IPS-18a (cell line): ENCODE results near the gene P2RY8.
"Not testable (repeated sequence)": the region's sequence is repeated elsewhere in the genome, so short reads cannot be mapped to it uniquely, and the experiment has no call there.

Experiments used
- H3K27ac ChIP-seq: one replicate; pipeline ENCODE4 v1.5.1; 2013; ENCODE audit warnings: low read length
- H3K27me3 ChIP-seq: one replicate; pipeline ENCODE4 v1.6.1; 2013; ENCODE audit warnings: mild to moderate bottlenecking, low read length; ENCODE audit not compliant: control insufficient read depth, insufficient read depth
- H3K36me3 ChIP-seq: one replicate; pipeline ENCODE4 v1.6.1; 2013; ENCODE audit warnings: low read depth, low read length; ENCODE audit not compliant: control insufficient read depth
- H3K4me1 ChIP-seq: one replicate; pipeline ENCODE4 v1.6.1; 2013; ENCODE audit warnings: low read depth, low read length; ENCODE audit not compliant: control insufficient read depth
- H3K4me3 ChIP-seq: one replicate; pipeline ENCODE4 v1.5.1; 2013; ENCODE audit warnings: low read length
- H3K9ac ChIP-seq: one replicate; pipeline ENCODE4 v1.6.1; 2013; ENCODE audit warnings: mild to moderate bottlenecking, low read length, moderate library complexity
- H3K9me3 ChIP-seq: one replicate; pipeline ENCODE4 v1.6.1; 2013; ENCODE audit warnings: low read depth, low read length; ENCODE audit not compliant: control insufficient read depth

The P2RY8 gene

GRCh38 chrX:1537031-1537715, at the start of gene P2RY8:
Gene P2RY8 (minus strand): TSS chrX:1537185. CDS start chrX:1466558, 70,627 bp downstream.
- Histone ChIP-seq H3K4me3 (no peak within 1 kb of the TSS), H3K36me3 (no peaks in the 10 kb centered on the region), H3K9ac (no peak within 1 kb of the TSS), H3K4me1 (no peaks in the 10 kb centered on the region), H3K27ac (no peak within 1 kb of the TSS), H3K9me3 (no peaks in the 10 kb centered on the region), H3K27me3 (no peaks in the 10 kb centered on the region)

GRCh38 chrX:1584237-1585011, 47.4 kb upstream of the P2RY8 start:
- Histone ChIP-seq H3K27ac (no peak overlapping the region), H3K4me3 (no peak overlapping the region), H3K9me3 (no peaks in the 10 kb centered on the region), H3K27me3 (no peaks in the 10 kb centered on the region), H3K36me3 (no peaks in the 10 kb centered on the region), H3K4me1 (no peaks in the 10 kb centered on the region), H3K9ac (no peak overlapping the region)

- no peak overlapping the region for H3K4me3 ChIP-seq
- no peaks in the 10 kb centered on the region for H3K9me3 ChIP-seq
- H3K4me1 ChIP-seq, result no peaks in the 10 kb centered on the region
- no peaks in the 10 kb centered on the region for H3K27me3 ChIP-seq
- no peak overlapping the region for H3K9ac ChIP-seq
- no peaks in the 10 kb centered on the region for H3K36me3 ChIP-seq
- no peak overlapping the region for H3K27ac ChIP-seq
Measured at GRCh38 chrX:1582686-1583437, 45.9 kb upstream of the P2RY8 start.

- Histone ChIP-seq H3K36me3 (no peaks in the 10 kb centered on the region), H3K4me3 (no peak overlapping the region), H3K27me3 (no peaks in the 10 kb centered on the region), H3K4me1 (no peaks in the 10 kb centered on the region), H3K9ac (no peak overlapping the region), H3K9me3 (no peaks in the 10 kb centered on the region), H3K27ac (no peak overlapping the region)
Measured at GRCh38 chrX:1581132-1581531, 44.1 kb upstream of the P2RY8 start.

- Histone ChIP-seq H3K9me3 (no peaks in the 10 kb centered on the region), H3K36me3 (no peaks in the 10 kb centered on the region), H3K9ac (no peak overlapping the region), H3K27me3 (no peaks in the 10 kb centered on the region), H3K27ac (no peak overlapping the region), H3K4me1 (no peaks in the 10 kb centered on the region), H3K4me3 (no peak overlapping the region)
Measured at GRCh38 chrX:1578511-1579173, 41.7 kb upstream of the P2RY8 start.

- Histone ChIP-seq H3K27ac (no peak overlapping the region), H3K27me3 (no peaks in the 10 kb centered on the region), H3K4me3 (no peak overlapping the region), H3K9ac (no peak overlapping the region), H3K36me3 (no peaks in the 10 kb centered on the region), H3K4me1 (no peaks in the 10 kb centered on the region), H3K9me3 (no peaks in the 10 kb centered on the region)
Measured at GRCh38 chrX:1577845-1578244, 40.9 kb upstream of the P2RY8 start.

- no peaks in the 10 kb centered on the region for H3K36me3 ChIP-seq
- no peak overlapping the region for H3K4me3 ChIP-seq
- no peak overlapping the region for H3K27ac ChIP-seq
- H3K9me3 ChIP-seq, result no peaks in the 10 kb centered on the region
- H3K9ac ChIP-seq, result no peak overlapping the region
- H3K27me3 ChIP-seq, result no peaks in the 10 kb centered on the region
- no peaks in the 10 kb centered on the region for H3K4me1 ChIP-seq
Measured at GRCh38 chrX:1576201-1576992, 39.4 kb upstream of the P2RY8 start.

- H3K4me1 ChIP-seq, H3K36me3 ChIP-seq, H3K9ac ChIP-seq, H3K4me3 ChIP-seq, H3K9me3 ChIP-seq, H3K27ac ChIP-seq, H3K27me3 ChIP-seq: not testable (repeated sequence)
Measured at GRCh38 chrX:1574181-1574580, 37.2 kb upstream of the P2RY8 start.

- Histone ChIP-seq H3K4me3 (no peak overlapping the region), H3K27me3 (no peaks in the 10 kb centered on the region), H3K36me3 (no peaks in the 10 kb centered on the region), H3K27ac (no peak overlapping the region), H3K9me3 (no peaks in the 10 kb centered on the region), H3K4me1 (no peaks in the 10 kb centered on the region), H3K9ac (no peak overlapping the region)
Measured at GRCh38 chrX:1564750-1565683, 28.0 kb upstream of the P2RY8 start.

- not testable (repeated sequence) for H3K4me3 ChIP-seq, H3K36me3 ChIP-seq
Measured at GRCh38 chrX:1564077-1564476, 27.1 kb upstream of the P2RY8 start.

More at GRCh38 chrX:1564077-1564476, 27.1 kb upstream of the P2RY8 start:
- H3K4me1 ChIP-seq, H3K27ac ChIP-seq, H3K27me3 ChIP-seq, H3K9me3 ChIP-seq, H3K9ac ChIP-seq: not testable (repeated sequence)
